NCI-H1417 treated with DMSO at 0.1 percent for 48 hours (cell line): Measurements from ENCODE around the gene SOX3.

ENCODE experiments used
- DNase-seq: peaks from one replicate; lab custom pipeline; 2025; lab: John Stamatoyannopoulos, UW

The SOX3 gene

DNA sequence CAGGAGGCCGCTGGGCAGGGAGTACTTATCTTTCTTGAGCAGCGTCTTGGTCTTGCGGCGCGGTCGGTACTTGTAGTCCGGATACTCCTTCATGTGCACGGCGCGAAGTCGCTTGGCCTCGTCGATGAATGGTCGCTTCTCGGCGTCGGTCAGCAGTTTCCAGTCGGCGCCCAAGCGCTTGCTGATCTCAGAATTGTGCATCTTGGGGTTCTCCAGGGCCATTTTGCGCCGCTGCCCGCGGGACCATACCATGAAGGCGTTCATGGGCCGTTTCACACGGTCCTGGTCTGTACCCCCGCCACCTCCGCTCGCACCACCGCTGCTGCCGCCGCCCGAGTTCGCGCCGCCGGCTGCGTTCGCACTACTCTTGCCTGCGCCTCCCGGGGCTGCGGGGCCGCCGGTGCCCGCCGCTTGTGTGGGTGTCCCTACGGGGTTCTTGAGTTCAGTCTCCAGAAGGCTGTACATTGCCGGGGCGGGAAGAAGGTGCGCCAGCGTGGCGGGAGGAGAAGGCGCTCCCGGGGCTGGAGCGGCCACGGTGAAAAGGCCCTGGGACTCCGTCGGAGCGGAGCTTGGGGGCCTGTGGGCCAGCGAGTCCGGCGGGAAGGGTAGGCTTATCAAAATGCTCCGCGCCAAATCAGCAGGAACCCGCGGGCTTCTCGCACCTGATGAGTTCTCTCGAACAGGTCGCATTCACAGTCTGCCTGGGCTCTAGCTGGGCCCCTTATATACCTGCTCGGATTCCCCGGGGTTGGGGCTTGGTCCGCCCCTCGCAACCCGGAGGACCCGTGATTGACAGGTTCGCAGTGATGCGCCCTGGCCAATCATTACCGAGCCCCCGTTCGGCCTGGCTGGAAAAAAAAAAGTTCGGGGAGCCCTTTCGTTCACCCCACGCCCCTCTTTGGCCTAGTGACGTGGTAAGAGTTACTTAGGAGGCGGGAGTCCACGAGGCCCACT, at the start of gene SOX3:
SOX3 (minus strand) TSS at position 699 of the 954 bp plus-strand sequence; CDS start at position 690, 9 bp downstream.
- DNase-seq: no peak

DNA sequence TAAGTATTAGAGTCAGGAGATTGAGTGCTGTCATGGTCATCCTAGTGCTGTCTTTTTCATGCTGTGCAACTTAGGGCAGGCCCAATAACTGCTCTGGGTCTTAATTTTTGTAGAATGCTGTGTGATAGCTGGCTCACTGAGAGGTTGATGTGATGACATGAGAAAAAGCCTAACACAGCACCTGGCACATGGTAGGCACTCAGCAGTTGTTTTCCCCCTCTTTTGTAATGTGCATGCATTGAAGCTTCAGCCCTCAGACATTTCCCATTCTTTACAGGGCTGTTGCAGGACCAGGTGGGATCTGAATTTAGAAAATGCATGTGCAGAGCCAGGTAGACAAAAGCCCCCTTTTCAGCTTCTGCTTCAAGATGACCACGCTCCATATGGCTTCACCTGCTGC, 44.1 kb upstream of the SOX3 start:
- no peak for DNase-seq

DNA sequence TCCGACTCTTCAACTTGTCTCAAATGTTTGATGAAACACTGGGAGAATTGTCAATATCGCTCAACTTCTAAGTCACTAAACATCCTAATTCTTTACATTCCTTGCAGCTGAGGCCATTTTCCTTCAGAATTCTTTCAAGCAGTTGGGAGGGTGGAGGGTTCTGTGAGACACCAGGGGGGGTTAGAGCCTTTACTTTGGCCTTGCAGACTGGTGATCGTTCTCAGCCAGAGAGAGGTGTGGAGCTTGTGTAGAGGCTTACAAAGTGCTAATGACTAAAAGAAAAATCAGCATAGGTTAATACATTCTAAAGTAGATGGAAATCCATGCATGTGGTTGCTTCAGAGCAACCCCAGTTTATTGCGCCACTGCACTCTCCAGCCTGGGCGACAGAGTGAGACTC, 21.3 kb upstream of the SOX3 start:
- DNase-seq: no peak

DNA sequence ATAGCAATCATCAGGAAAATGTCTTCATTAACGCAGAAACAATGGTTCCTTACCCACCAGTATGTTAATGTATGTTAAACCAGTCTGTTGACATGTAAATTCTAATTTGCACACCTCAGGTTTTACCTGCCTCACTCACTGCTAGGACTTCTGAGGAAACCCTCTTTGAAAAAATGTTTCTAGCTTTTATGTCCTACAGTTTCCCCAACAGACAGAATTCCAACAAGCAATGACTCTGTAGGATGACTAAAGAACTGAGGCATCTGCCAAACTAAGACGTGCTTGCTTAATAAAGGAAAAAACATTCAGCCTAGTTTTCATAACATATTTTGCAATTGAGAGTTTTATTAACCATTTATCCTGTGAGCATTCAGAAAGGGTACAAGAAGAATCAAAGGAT, 20.6 kb upstream of the SOX3 start:
- DNase-seq: no peak

DNA sequence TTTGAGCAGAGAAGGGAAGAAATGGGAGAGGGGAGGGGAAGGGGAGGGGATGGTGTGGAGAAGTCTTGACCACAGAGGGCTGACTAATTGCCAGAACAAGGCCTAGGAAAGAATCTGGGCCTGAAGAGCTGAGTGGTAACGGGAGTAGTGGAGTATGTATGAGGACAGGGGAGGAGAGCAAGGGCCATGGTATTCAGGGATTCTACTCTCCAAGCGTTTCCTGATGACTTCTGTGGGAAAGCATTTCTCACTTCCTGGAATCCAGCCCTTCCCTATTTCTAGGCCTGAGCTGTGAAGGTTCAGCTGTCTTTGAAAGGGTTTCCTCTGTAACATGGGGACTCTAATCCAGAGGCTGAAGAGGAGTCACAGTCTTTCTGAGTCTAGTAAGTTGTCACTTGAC, 19.7 kb upstream of the SOX3 start:
- DNase-seq: no peak

DNA sequence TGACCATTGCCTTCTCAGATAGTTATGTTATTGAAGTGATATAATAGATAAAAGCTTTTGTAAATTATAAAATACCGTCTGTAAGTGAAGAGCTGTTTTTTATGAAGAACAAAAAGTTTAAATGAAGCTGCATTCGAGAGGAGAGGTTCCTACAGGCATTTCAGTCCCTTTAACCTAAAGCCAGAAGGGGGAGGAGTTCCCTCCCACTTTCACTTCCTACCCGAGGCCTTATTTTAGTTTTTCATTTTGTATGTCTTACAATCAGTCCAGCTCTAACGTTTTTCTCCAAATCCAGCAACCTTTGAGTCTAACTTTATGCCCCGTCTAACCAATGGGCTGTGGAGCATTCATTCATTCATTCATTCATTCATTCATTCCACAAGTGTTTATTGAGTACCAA, 16.5 kb upstream of the SOX3 start:
- DNase-seq: no peak

DNA sequence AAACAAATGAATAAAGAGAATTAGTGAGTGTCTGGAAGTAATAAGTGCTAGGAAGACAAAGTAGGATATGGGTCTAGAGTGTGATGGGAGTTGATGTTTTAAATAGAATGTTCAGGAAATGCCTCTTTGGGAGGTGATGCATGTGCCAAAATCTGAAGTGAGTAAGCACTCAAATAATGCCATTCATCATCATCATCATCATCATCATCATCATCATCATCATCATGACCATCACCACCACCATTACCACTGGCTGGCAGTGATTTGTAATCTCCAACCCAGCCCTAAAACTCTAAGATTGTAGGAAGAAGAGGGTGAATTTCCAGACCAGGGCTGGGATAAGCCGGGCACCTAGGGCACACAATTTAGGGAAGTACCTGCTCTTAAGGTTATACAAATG, 9.7 kb upstream of the SOX3 start:
- DNase-seq: no peak

DNA sequence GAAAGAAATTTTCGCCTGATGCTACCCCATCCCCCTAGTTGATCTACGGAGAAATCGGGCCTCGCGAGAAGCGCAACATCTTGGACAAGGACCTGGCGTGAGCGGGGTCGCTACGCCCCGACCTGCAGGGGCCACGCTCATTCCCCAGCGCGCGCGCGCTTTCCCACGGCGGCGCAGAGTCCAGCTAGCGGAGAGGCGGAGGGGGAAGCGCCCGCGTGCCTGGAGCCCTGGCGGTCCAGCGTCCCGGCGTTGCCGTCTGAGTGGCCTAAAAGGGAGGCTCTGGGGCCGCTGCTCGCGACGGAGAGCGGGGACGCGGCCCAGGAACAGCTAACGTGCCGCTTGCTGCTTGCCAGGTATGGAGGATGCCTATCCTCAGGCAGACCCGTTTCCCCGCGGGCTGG, 6.0 kb upstream of the SOX3 start:
- no peak for DNase-seq

DNA sequence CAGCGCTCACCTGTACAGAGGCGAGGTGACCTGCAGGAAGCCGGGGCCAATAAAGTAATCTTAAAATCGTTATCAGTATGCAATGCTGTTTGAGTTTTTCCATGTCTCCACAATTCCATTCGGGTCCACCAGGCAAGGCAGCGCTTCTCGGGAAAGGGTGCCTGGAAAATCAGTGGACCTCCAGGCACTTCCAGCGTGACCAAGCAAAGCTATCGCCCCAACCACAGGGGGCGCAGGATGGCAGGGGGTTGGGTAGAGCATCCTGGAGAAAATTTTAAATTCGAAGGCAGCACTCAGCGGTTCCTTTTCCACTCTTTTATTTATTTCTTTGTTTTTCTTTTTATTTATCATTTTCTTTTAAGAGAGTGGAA, 5.4 kb upstream of the SOX3 start:
- DNase-seq: no peak

DNA sequence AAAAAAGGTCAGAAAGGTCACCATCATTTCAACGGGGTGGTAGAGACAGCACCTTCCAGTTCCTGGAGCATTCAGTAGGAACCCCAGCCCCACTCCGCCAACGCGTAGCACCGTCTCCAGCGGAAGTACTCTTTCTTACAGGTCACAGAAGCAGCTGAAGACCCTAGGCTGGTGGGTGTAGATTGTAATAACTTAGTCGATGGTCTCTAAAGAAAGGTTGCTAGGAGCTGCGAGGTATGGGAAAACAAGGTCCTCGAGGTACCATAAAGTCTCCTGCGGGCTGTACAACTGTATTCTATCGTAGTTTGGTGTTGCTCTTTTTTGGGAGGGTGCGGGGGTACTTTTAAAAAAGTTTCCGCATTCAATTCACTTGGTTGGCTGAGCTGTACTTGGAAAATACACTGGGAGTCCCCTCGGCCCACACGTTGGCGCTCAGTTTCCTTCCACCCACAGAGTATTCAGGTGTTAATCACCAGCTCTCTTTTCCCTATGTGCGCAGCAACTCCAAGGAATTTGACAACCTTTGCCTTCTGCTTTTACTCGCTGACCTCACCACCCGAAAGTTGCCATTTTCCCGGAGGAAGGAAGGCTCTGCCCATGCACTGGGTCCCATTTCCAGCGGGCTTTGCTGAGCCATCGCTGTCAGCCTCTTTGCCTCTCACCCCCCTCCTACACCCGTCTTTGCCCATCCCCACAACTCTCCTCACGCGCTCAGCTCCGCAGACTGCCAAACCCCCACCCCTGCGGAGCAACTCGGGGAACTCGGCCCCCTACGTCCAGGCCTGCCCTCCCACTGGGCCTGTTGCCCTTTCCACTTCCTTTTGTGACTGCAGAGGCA, 4.8 kb upstream of the SOX3 start:
- DNase-seq: no peak

DNA sequence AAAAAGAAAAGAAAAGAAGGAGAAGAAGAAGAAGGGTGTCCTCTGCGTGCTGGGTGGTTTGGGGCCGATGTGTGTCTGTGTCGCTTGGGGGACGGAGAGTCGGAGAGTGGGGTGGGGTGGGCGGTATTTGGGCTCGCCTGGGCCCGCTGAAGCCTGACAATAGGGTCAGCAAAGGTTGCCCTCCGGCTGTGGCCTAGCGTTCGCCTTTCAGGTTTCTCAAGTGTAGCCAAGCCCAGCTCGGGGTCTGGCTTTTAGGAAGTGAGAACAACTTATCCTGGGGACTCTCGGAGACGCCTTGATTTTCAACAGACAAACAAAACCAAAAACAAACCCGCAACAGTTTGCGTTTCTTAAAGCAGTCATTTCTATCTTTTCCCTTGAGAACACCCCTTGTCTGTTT, 4.1 kb upstream of the SOX3 start:
- DNase-seq: no peak

DNA sequence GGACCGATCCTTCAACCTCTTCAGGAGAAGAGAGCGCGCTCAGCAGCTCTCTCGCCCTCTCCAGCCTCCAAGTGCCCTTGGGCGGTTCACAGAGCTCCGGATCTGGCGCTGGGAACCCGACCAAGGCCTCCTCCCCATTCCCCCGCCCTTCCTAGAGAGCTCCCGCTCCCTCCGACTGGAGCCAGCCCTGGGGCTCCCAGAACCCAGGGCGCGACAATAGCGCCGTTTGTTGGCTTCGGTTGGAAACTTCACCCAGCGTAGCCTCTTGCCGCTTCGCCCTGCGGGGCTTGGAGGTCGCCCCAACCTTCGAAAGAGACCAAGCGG, 3.1 kb upstream of the SOX3 start:
- DNase-seq: no peak

DNA sequence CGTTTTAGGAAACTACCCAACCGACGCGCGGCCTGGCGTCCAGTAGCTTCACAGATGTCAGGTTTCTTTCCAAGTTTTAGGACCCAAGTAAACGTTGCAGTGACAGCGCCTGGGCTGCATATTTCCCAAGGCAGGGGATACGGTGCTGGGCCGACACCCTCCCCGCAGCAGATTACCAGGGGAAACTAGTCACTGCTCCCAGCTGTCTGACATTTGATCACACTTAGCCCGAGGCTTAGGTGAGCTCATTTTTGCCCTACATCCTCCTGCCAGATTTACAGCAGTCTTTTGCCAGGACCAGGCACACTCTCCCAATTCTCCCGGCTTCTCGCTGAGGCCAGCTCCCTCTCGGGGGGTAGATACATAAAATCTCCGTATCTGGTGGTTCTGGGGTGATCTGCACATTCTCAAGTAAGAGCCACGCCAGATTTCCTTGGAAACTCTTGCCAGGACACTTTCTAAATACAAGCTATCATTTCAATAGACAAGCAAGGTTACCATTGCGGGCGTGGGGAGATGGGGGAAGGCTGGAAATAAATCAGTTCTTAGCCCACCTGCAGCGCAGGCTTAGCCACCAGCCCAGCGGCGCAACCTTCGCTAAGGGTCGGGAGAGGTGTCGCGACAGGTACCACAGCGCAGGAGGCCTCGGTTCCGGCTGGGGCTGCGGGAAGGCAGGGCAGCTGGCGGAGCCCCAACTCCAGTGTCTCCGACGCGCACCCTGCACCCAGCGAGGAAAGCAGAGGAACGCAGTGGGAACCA, 2.5 kb upstream of the SOX3 start:
- DNase-seq: no peak

DNA sequence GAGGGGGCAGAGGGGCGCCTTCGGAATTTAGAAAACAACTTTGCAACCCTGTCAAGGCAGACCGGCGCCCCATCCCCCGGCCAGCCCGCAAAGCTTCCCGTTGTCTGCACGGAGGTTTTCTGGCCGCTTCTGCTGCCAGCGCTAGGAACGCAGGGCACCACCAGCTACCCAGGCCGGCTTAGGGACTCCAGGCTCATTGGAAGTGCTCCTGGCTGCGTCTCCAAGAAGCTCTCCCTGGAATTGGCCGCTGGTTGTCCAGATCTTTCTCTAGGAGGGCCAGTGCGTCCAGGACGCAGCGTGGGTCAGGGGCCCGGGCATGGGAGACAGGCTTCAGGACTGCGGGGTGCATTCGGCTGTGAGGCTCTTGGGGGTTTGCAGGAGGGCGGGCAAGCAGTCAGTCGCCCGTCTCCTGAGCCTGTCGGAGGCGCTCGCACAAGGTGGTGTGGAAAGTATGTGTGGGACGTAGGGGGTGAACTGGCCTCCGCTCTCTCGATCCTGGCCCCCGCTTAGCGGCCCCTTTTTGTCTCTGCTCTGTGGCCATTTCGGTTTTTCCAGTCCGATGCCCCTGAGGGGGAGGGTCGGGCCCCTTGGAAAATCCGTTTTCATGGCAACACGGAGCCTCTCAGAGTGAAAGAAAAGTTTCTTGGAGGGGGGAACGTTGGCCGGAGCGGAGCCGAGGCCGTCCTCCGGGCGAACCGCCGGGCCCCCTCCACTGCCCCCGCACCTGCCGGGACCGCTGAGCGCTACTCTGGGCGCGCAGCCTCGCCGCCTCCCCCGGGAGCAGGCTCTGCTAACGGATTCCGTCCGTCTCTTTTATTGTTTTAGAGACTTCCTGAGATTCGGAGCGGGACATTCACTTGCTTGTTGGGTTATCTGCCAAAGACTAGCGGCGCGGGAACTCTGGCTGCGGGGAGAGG, 810 bp upstream of the SOX3 start:
- DNase-seq: no peak

DNA sequence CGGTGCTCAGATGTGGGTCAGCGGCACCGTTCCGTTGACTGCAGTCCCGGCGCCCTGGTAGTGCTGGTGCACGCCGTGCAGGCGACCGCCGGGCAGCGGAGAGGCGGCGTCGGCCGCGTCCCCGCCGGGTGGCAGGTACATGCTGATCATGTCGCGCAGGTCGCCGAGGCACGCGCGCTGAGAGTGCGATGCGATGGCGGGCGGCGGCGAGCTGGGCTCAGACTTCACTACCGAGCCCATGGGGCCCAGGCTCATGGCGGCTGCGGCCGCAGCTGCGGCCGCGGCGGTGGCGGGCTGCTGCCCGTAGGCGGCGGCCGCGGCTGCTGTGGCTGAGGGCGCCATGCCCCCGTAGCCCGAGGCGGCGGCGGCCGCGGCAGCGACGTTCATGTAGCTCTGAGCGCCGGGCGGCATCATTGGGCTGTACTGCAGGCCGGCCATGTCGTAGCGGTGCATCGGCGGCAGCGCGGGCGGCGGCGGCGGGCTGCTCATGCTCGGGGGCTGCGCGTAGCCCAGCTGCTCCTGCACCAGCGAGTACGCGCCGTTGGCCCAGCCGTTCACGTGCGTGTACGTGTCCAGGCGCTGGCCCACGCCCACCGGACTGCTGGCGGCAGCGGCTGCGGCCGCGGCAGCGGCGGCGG, 1.0 kb downstream of the SOX3 start:
- DNase-seq: no peak

DNA sequence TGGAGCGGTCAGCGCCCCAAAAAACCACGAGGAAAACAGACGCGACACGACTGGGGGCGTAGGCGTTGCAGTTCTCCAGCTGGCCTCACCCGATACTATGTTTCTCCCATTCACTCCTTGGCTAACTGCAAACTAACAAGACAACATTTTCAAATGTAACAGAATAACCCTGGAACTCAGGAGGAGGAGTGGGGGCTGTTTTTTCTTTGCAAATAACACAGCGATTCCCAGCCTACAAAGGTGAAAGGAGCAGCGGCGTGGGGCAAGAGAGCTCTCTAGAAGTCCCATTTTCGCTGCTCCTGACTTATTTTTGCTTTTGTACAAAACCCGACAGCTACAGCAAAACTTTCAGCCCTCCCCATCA, 1.6 kb downstream of the SOX3 start:
- no peak for DNase-seq

DNA sequence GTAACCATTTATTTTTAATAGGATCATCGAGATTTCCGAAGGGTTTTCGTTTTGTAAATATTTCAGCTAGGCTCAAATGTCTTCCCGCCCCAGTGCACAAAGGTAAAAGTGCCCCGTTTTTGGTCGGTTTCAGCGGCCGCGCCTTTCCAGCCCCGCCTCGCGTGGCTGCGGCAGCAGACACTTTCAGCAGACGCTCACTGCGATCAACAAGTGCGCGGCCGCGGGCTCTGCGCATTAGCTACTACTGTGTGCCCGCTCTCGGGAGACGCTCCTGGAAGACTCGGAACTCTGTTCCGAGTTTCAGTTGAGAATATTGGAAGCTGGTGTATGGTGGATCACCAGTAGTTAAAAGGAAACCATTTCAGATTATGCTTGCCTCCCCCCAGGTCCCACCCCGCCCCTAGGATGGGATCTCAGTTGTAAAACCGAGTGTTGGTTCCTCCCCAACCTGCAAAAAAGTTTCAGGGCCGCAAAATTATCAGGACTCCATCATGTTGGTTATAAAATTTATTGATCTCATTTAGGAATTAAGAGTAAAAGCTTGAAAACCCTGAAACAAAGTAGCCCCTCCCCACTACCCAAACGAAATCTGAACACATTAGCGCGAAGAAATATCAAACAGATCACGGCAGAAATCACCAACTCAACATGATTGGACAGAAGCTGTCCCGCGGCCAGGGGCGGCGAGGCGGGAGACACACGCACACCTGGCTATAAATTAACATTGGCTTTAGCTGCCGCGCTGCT, 2.2 kb downstream of the SOX3 start:
- DNase-seq: no peak

DNA sequence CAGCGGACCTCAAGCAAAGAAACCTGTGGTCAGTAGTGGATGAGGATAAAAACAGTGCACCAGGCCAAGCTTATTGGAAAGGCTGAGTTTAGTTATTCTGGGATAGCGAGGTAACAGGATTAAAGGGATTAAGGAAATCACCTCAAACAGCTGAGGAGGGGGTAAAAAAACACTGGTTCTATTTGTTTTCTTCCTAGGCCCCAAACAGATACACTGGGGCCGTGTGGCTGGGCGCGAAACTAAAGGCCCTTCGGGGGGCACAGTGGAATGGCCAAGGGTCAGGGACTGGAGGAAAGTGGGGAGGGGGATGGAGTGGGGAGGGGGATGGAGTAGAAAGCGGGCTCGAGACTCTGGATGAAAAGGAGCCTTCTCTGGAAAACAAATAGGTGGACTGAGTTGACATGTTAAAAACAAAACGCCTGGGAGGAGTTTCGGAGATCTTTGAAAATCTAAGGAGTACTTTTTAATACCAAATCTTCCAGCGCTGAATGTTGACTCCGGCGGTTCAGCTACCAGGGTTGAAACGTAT, 2.9 kb downstream of the SOX3 start:
- DNase-seq: no peak

DNA sequence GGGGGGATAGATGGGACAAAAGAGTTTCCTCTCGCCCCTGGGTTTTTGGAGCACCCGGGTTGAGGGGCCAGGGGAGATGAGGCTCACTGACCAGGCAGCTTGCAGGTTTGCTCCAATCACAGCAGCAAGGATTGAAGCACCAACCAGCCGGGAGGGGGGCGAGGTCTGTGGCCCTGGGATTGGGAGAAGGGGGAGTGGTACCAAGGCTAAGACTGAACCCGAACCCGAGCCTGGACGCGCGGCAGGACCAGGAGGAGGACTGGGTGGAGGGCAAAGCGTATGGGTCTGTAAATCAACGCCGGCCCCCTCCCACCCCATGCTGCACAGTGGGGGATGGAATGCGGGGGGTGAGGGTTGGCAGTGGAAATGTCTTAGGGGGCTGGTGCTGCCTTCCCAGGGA, 3.5 kb downstream of the SOX3 start:
- DNase-seq: no peak

DNA sequence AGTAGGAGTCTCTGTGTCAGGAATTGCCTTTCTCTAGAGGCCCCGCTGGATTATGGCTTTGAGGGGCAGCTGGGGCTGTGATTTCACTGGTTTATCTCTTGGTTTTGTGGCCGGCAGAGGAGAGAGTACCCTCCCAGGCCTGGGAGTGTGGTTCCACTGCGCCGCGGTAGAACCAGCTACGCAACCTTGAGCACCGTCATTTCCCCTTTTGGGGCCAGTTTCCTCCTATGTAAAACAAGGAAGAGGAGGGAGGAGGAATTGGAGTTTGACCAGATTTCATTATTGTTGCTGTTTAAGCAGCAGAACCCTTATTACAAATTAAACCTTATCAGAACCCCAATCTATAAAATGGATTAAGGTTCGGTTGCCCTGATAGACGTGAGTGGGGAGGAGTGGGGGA, 4.4 kb downstream of the SOX3 start:
- no peak for DNase-seq
